HEK293 (cell line): ENCODE data around the gene ABR.

ENCODE experiments used
- CTCF ChIA-PET: fragments of 350-600 bp; formaldehyde crosslinking; extraction: SDS; loops from one replicate; lab custom pipeline; 2021; ENCODE audit warnings: antibody characterized with exemption; lab: Yijun Ruan, JAX
- POLR2A ChIA-PET: fragments of 300-600 bp; formaldehyde crosslinking; extraction: SDS; loops from one replicate; lab custom pipeline; 2020; ENCODE audit warnings: antibody characterized with exemption, inconsistent platforms; lab: Yijun Ruan, JAX
- H3K27ac ChIP-seq: fragments of 200-500 bp; sonication (Bioruptor generic); 2 replicates; pipeline ENCODE4 v1.5.1; 2014; ENCODE audit warnings: low read depth, low read length, control low read depth, inconsistent platforms; ENCODE audit errors: extremely low read depth
- H3K36me3 ChIP-seq, 2 experiments: fragments of 200-500 bp in 1 of 2; sonication (Bioruptor generic) in 1 of 2; 1 replicate in 1 of 2; 2 replicates in 1 of 2; pipeline ENCODE4 v1.5.1; 2014 to 2017; ENCODE audit warnings: inconsistent platforms in 2 of 2, low read length in 2 of 2; ENCODE audit not compliant: control insufficient read depth in 2 of 2, insufficient read depth in 1 of 2
- H3K4me1 ChIP-seq: fragments of 200-500 bp; sonication (Bioruptor generic); 2 replicates; pipeline ENCODE4 v1.5.1; 2014; ENCODE audit warnings: mild to moderate bottlenecking, low read length, inconsistent platforms; ENCODE audit not compliant: control insufficient read depth, insufficient read depth
- H3K4me3 ChIP-seq: 2 replicates; pipeline ENCODE4 v1.5.1; 2011; ENCODE audit warnings: low read depth, mild to moderate bottlenecking, control low read depth, low read length, moderate library complexity
- H3K9me3 ChIP-seq: fragments of 200-500 bp; sonication (Bioruptor generic); 2 replicates; pipeline ENCODE4 v1.5.1; 2014; ENCODE audit warnings: low read depth, low read length, inconsistent platforms; ENCODE audit not compliant: control insufficient read depth, insufficient read depth
- GFI1B ChIP-seq: fragments of 450-650 bp; formaldehyde crosslinking; IDR thresholded peaks from 2 replicates; pipeline ENCODE4 v1.5.1; 2016; ENCODE audit warnings: missing biosample characterization, missing genetic modification characterization
- HIC1 ChIP-seq: fragments of 450-650 bp; formaldehyde crosslinking; IDR thresholded peaks from 2 replicates; pipeline ENCODE4 v1.5.1; 2016; ENCODE audit warnings: missing biosample characterization, missing genetic modification characterization
- ZFHX2 ChIP-seq: fragments of 450-650 bp; formaldehyde crosslinking; conservative IDR thresholded peaks from 2 replicates; pipeline ENCODE4 v1.5.1; 2016; ENCODE audit warnings: missing biosample characterization, missing genetic modification characterization
- ZNF311 ChIP-seq: fragments of 450-650 bp; formaldehyde crosslinking; IDR thresholded peaks from 2 replicates; pipeline ENCODE4 v1.5.1; 2017; ENCODE audit warnings: missing biosample characterization, missing genetic modification characterization, borderline replicate concordance
- ZNF473 ChIP-seq: fragments of 450-650 bp; formaldehyde crosslinking; IDR thresholded peaks from 2 replicates; pipeline ENCODE4 v1.5.1; 2017; ENCODE audit warnings: missing biosample characterization, missing genetic modification characterization
- ZNF549 ChIP-seq: fragments of 450-650 bp; IDR thresholded peaks from 2 replicates; pipeline ENCODE4 v1.5.1; 2018; ENCODE audit warnings: missing biosample characterization, missing genetic modification characterization, mild to moderate bottlenecking, inconsistent platforms, moderate library complexity
- ZNF561 ChIP-seq: fragments of 450-650 bp; IDR thresholded peaks from 2 replicates; pipeline ENCODE4 v1.5.1; 2018; ENCODE audit warnings: missing biosample characterization, missing genetic modification characterization, borderline replicate concordance
- ZNF596 ChIP-seq: fragments of 450-650 bp; IDR thresholded peaks from 2 replicates; pipeline ENCODE4 v1.5.0; 2018; ENCODE audit warnings: missing biosample characterization, mild to moderate bottlenecking, missing genetic modification characterization, moderate library complexity
- ZNF610 ChIP-seq: fragments of 450-650 bp; formaldehyde crosslinking; IDR thresholded peaks from 2 replicates; pipeline ENCODE4 v1.5.1; 2016; ENCODE audit warnings: missing biosample characterization, missing genetic modification characterization, borderline replicate concordance
- ZNF677 ChIP-seq: fragments of 450-650 bp; IDR thresholded peaks from 2 replicates; pipeline ENCODE4 v1.5.0; 2018; ENCODE audit warnings: missing biosample characterization, mild to moderate bottlenecking, missing genetic modification characterization, moderate library complexity
- ZNF792 ChIP-seq: fragments of 450-650 bp; formaldehyde crosslinking; IDR thresholded peaks from 2 replicates; pipeline ENCODE4 v1.5.1; 2016; ENCODE audit warnings: missing biosample characterization, missing genetic modification characterization
- TF ChIP-seq, protein P1 (sequence below): fragments of 450-650 bp; formaldehyde crosslinking; IDR thresholded peaks from 2 replicates; pipeline ENCODE4 v1.5.1; 2016; ENCODE audit warnings: missing biosample characterization, missing genetic modification characterization

ABR gene

DNA sequence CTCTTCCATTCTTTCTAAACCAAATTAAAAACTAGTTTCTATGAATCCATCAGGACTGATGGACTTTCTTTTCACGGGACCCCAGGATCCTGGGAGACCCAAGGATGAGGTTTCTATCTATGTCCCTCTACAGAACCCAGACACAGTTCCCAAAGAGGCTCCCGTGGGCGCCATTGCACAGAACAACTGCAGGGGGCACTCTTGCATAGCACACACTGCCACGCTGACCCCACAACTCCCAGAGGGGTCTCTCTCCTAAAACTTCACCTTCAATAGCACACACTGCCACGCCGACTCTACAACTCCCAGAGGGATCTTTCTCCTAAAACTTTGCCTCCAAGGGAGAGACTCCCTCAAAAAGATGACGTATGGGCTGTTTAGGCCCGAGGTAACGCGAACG, 9.0 kb downstream of the ABR start:
- ChIA-PET CTCF (interaction anchor here (0.6 kb wide), 2 partner anchors 17 to 1441 kb away, joined by 3 to 7 read pairs; no protein-coding TSS in a partner anchor), POLR2A (no interaction called here)
- H3K4me1 ChIP-seq, result 0 out of 2 replicates have a peak, but pooled peaks cover 5% of the 10 kb centered on the region
- H3K27ac ChIP-seq, result no peak overlapping the region
- H3K4me3 ChIP-seq, result no peak overlapping the region
- peaks cover 0 to 9% of the 10 kb centered on the region in 2 experiments; a peak in 2 of 3 replicates for H3K36me3 ChIP-seq
- TF ChIP-seq, protein P1, sequence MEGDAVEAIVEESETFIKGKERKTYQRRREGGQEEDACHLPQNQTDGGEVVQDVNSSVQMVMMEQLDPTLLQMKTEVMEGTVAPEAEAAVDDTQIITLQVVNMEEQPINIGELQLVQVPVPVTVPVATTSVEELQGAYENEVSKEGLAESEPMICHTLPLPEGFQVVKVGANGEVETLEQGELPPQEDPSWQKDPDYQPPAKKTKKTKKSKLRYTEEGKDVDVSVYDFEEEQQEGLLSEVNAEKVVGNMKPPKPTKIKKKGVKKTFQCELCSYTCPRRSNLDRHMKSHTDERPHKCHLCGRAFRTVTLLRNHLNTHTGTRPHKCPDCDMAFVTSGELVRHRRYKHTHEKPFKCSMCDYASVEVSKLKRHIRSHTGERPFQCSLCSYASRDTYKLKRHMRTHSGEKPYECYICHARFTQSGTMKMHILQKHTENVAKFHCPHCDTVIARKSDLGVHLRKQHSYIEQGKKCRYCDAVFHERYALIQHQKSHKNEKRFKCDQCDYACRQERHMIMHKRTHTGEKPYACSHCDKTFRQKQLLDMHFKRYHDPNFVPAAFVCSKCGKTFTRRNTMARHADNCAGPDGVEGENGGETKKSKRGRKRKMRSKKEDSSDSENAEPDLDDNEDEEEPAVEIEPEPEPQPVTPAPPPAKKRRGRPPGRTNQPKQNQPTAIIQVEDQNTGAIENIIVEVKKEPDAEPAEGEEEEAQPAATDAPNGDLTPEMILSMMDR, result 0 out of 2 replicates have a peak, but pooled peaks have one; percentile 24
- TF ChIP-seq ZNF792 (tag by site-specific recombination) (no peak), ZNF311 (no peak)
- TF ChIP-seq, all 188 proteins: peak for 1
- no peaks in the 10 kb centered on the region for H3K9me3 ChIP-seq

DNA sequence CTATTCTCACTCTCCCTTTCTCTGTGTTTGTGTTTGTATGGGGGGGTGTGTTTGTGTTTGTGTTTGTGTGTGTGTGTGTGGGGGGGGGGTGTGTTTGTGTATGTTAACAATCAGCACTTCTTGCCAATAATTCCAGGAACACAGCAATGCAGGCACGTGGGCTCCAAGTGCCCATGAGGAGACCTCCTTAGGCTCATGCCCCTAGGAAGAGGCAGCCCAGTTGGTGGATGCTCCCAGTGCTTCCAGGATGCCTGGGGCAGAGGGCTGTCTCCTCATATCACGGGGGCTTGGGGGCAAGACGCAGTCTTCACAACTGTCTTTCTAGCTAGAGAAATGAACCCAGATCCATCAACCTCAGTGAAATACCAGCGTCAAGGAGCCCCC, 9.9 kb downstream of the ABR start:
- Histone ChIP-seq H3K4me3 (no peak overlapping the region), H3K4me1 (0 out of 2 replicates have a peak, but pooled peaks cover 5% of the 10 kb centered on the region), H3K9me3 (no peaks in the 10 kb centered on the region), H3K27ac (no peak overlapping the region), H3K36me3 (peaks cover 0 to 9% of the 10 kb centered on the region in 2 experiments; a peak in 2 of 3 replicates)
- 0 out of 2 replicates have a peak, but pooled peaks have one; percentile 23 for TF ChIP-seq ZFHX2
- no peak for TF ChIP-seq ZNF473 (tag by site-specific recombination)
- POLR2A ChIA-PET, result no interaction called here
- CTCF ChIA-PET, result interaction anchor here (0.6 kb wide), 1 partner anchor 17 kb away, joined by 3 read pairs; no protein-coding TSS in a partner anchor

- no peak overlapping the region for H3K4me3 ChIP-seq
- H3K4me1 ChIP-seq, result 0 out of 2 replicates have a peak, but pooled peaks cover 5% of the 10 kb centered on the region
- CTCF ChIA-PET, result no interaction called here
- POLR2A ChIA-PET, result no interaction called here
- no peaks in the 10 kb centered on the region for H3K9me3 ChIP-seq
- H3K36me3 ChIP-seq, result peaks cover 0 to 9% of the 10 kb centered on the region in 2 experiments; a peak in 2 of 3 replicates
- no peak overlapping the region for H3K27ac ChIP-seq
- TF ChIP-seq ZNF677 (tag by site-specific recombination) (no peak), ZNF610 (tag by site-specific recombination) (no peak), ZNF596 (tag by site-specific recombination) (no peak), GFI1B (tag by site-specific recombination) (no peak), HIC1 (tag by site-specific recombination) (no peak), ZNF549 (tag by site-specific recombination) (no peak), ZNF561 (tag by site-specific recombination) (no peak)
These were observed 10.4 kb downstream of the ABR start for GRCh38 chr17:1169221-1169928.
